ENCODE results near the gene SNX33. TPM values are rescaled to one million over a fixed set of nuclear protein-coding genes. Genes with fewer than 3 reads are reported as not detected.

SNX33 gene
- total and polyA plus RNA-seq, 2 of the 13 experiments (the other 11 are each of a cell fraction or from before 2014, with no cell fraction given), result 11.0 to 11.6 TPM

DNA sequence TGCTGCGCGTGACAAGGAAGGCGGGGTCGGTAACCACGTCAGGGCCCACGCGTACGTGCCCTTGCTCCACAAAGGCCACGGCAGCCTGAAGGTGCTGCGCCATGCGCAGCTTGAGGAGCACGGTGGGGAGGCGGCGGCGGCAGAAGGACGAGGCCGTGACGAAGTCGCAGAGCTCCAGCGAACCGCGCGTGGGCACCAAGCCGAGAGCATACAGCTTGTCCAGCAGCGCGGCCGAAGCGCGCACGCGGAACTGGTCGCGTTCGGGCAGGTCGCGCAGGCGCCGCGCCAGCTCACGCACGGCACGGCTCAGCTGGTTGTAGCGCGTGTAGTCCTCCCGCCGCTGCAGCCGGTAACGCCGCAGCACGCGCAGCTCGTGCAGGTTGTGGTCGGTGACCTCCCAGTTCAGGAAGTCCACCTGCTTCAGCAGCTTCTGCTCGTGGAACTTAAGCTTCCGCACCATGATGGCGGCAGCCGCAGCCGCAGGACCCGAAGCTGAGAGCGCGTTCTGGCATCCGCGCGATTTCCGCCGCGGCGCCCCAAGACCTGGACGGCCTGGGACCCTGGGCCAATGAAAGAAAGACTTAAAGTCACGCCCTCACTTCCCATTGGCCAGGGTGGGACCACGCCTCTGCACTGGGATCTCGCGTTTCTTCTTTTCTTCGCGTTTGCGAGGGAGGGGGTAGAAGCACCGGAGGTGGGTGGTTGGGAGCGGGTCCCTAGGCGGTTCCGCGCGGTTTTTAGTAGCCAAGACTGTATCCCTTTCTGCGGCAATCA, 7.8 kb upstream of the SNX33 start, which contains the start of gene IMP3 (continued):
- TF ChIP-seq, protein P1, sequence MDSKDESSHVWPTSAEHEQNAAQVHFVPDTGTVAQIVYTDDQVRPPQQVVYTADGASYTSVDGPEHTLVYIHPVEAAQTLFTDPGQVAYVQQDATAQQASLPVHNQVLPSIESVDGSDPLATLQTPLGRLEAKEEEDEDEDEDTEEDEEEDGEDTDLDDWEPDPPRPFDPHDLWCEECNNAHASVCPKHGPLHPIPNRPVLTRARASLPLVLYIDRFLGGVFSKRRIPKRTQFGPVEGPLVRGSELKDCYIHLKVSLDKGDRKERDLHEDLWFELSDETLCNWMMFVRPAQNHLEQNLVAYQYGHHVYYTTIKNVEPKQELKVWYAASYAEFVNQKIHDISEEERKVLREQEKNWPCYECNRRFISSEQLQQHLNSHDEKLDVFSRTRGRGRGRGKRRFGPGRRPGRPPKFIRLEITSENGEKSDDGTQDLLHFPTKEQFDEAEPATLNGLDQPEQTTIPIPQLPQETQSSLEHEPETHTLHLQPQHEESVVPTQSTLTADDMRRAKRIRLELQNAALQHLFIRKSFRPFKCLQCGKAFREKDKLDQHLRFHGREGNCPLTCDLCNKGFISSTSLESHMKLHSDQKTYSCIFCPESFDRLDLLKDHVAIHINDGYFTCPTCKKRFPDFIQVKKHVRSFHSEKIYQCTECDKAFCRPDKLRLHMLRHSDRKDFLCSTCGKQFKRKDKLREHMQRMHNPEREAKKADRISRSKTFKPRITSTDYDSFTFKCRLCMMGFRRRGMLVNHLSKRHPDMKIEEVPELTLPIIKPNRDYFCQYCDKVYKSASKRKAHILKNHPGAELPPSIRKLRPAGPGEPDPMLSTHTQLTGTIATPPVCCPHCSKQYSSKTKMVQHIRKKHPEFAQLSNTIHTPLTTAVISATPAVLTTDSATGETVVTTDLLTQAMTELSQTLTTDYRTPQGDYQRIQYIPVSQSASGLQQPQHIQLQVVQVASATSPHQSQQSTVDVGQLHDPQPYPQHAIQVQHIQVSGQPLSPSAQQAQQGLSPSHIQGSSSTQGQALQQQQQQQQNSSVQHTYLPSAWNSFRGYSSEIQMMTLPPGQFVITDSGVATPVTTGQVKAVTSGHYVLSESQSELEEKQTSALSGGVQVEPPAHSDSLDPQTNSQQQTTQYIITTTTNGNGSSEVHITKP (CRISPR knock-in tag; IDR thresholded peaks at IDR 0.05; ENCODE audit: low read depth), result 0 out of 2 replicates have a peak, but pooled peaks have one; percentile 64
- TF ChIP-seq STAG1 (CRISPR knock-in tag; IDR thresholded peaks at IDR 0.05), result no peak
- TF ChIP-seq NR2C2 (CRISPR knock-in tag; IDR thresholded peaks at IDR 0.05; ENCODE audit: borderline replicate concordance), result peak; percentile 83
- TF ChIP-seq GMEB2 (CRISPR knock-in tag; IDR thresholded peaks at IDR 0.05; ENCODE audit: low read depth), result no peak
- no peak for TF ChIP-seq PTBP1 (IDR thresholded peaks at IDR 0.05; ENCODE audit: low read depth, low read length, poor library complexity, severe bottlenecking)
- TF ChIP-seq ELF3 (CRISPR knock-in tag; IDR thresholded peaks at IDR 0.05), result peak; percentile 78
- TF ChIP-seq KLF9 (CRISPR knock-in tag; IDR thresholded peaks at IDR 0.05; ENCODE audit: low read depth), result no peak
- TF ChIP-seq NFRKB (IDR thresholded peaks at IDR 0.05), result no peak
- no peak for TF ChIP-seq ZNF644 (CRISPR knock-in tag; IDR thresholded peaks at IDR 0.05; ENCODE audit: low read depth)
- no peak for TF ChIP-seq ATAD3A (CRISPR knock-in tag; IDR thresholded peaks at IDR 0.05)
- no peak for TF ChIP-seq ATM (IDR thresholded peaks at IDR 0.05; ENCODE audit: borderline replicate concordance)
- peak; percentile 55; the same call in 1 of the 2 replicates for TF ChIP-seq KMT2B (CRISPR knock-in tag; IDR thresholded peaks at IDR 0.05)
- peak; percentile 88; the same call in 1 of the 2 replicates for TF ChIP-seq TOPORS (CRISPR knock-in tag; IDR thresholded peaks at IDR 0.05)
- TF ChIP-seq PLRG1 (conservative IDR thresholded peaks at IDR 0.05), result no peak
- peak; percentile 94 for TF ChIP-seq RBM39 (IDR thresholded peaks at IDR 0.05; ENCODE audit: low read depth, low read length, poor library complexity, severe bottlenecking)
- TF ChIP-seq MEF2D (CRISPR knock-in tag; IDR thresholded peaks at IDR 0.05), result peak; percentile 60
- no peak for TF ChIP-seq FOSL2 (CRISPR knock-in tag; IDR thresholded peaks at IDR 0.05)
- no peak; the same call in 1 of the 2 replicates for TF ChIP-seq SKIL (CRISPR knock-in tag; IDR thresholded peaks at IDR 0.05; ENCODE audit: borderline replicate concordance)
- TF ChIP-seq ZNF691 (CRISPR knock-in tag; IDR thresholded peaks at IDR 0.05; ENCODE audit: borderline replicate concordance, low read depth), result peak; percentile 30; the same call in 1 of the 2 replicates
- TF ChIP-seq SPEN (CRISPR knock-in tag; IDR thresholded peaks at IDR 0.05; ENCODE audit: low read depth), result peak; percentile 74
- TF ChIP-seq ZNF558 (CRISPR knock-in tag; IDR thresholded peaks at IDR 0.05; ENCODE audit: borderline replicate concordance), result no peak
- no peak for TF ChIP-seq MBNL3 (CRISPR knock-in tag; conservative IDR thresholded peaks at IDR 0.05)
- peak; percentile 72; the same call in 1 of the 2 replicates for TF ChIP-seq MEIS2 (CRISPR knock-in tag; IDR thresholded peaks at IDR 0.05)
